Panc1 (cell line): ENCODE data around the gene SPNS3. TPM values are rescaled to one million over a fixed set of nuclear protein-coding genes. Genes with fewer than 3 reads are reported as not detected.

ENCODE experiments used
- ATAC-seq: fragments of 200-7000 bp; cut with Tn5 transposase; 2 replicates; pipeline ENCODE4 v1.9.1; 2020; ENCODE audit warnings: mild to moderate bottlenecking, moderate library complexity
- BruUV-seq: library from RNA; stranded (reverse); fragments of 400-500 nt; replicated peaks from 2 replicates; lab custom pipeline; 2021; lab: Mats Ljungman, UMichigan
- CTCF ChIA-PET: fragments of 300-600 bp; sonication (Branson Sonifier 250); formaldehyde crosslinking; loops from one replicate; lab custom pipeline; 2022; ENCODE audit warnings: antibody characterized with exemption; lab: Charles Lee
- POLR2A ChIA-PET: fragments of 300-600 bp; sonication (Branson Sonifier 250); formaldehyde crosslinking; loops from one replicate; lab custom pipeline; 2022; ENCODE audit warnings: antibody characterized with exemption; lab: Charles Lee
- DNase-seq: peaks from one replicate; pipeline ENCODE4 v3.0.0-alpha.2; 2010; ENCODE audit warnings: low read depth, low spot score
- H3K27ac ChIP-seq: 2 replicates; pipeline ENCODE4 v1.5.1; 2011; ENCODE audit warnings: mild to moderate bottlenecking, low read length, inconsistent platforms
- H3K27me3 ChIP-seq: fragments of 200-500 bp; sonication (Bioruptor generic); 2 replicates; pipeline ENCODE4 v1.6.0; 2014; ENCODE audit warnings: low read length, inconsistent platforms; ENCODE audit not compliant: control insufficient read depth, insufficient read depth
- H3K36me3 ChIP-seq: fragments of 200-500 bp; sonication (Bioruptor generic); 2 replicates; pipeline ENCODE4 v1.5.1; 2014; ENCODE audit warnings: inconsistent platforms, mild to moderate bottlenecking, low read length, moderate library complexity; ENCODE audit not compliant: control insufficient read depth, insufficient read depth
- H3K4me1 ChIP-seq: 2 replicates; pipeline ENCODE4 v1.5.1; 2011; ENCODE audit warnings: inconsistent platforms, mild to moderate bottlenecking, low read length, moderate library complexity; ENCODE audit not compliant: control insufficient read depth, insufficient read depth
- H3K4me3 ChIP-seq, 2 experiments: 2 replicates each; pipeline ENCODE4 v1.5.1; 2011 to 2012; ENCODE audit warnings: low read depth in 2 of 2, low read length in 2 of 2, mild to moderate bottlenecking in 2 of 2, inconsistent platforms in 1 of 2, moderate library complexity in 1 of 2
- H3K9me3 ChIP-seq: fragments of 200-500 bp; sonication (Bioruptor generic); 2 replicates; pipeline ENCODE4 v1.5.1; 2014; ENCODE audit warnings: low read depth, mild to moderate bottlenecking, inconsistent platforms, low read length, moderate library complexity; ENCODE audit not compliant: control insufficient read depth, insufficient read depth
- CTCF ChIP-seq: fragments of 450-650 bp; IDR thresholded peaks from 2 replicates; pipeline ENCODE4 v1.5.1; 2017; ENCODE audit warnings: mild to moderate bottlenecking
- POLR2AphosphoS5 ChIP-seq: IDR thresholded peaks from 2 replicates; pipeline ENCODE4 v1.6.1; 2012; ENCODE audit warnings: mild to moderate bottlenecking, low read depth, low read length, moderate library complexity
- SIN3A ChIP-seq: IDR thresholded peaks from 2 replicates; pipeline ENCODE4 v1.6.1; 2012; ENCODE audit warnings: low read depth, mild to moderate bottlenecking, low read length, moderate library complexity, borderline replicate concordance; ENCODE audit not compliant: insufficient read depth
- TCF7L2 ChIP-seq: IDR thresholded peaks from 2 replicates; pipeline ENCODE4 v1.6.1; 2011; ENCODE audit warnings: mild to moderate bottlenecking, low read depth, low read length, inconsistent platforms
- in situ Hi-C: cut with HindIII; loops from 2 replicates; pipeline ENCODE4 v1.10.0; 2016; ENCODE audit warnings: low sequenced_read_pairs, low pct_unique_long_range_greater_than_20kb
- intact Hi-C: fragments of 100-400 bp; cut with micrococcal nuclease; formaldehyde crosslinking; loops from one replicate; pipeline ENCODE4 v1.10.0; 2022; ENCODE audit not compliant: unreplicated experiment
- total RNA-seq: library from RNA; stranded (reverse); gene quantifications from one replicate; pipeline ENCODE4 v1.2.1, GENCODE V29; 2021; ENCODE audit not compliant: unreplicated experiment
- TF ChIP-seq, protein P1 (sequence below), 2 experiments: IDR thresholded peaks; 2 replicates each; pipeline ENCODE4 v1.6.1; 2011 to 2012; ENCODE audit warnings: low read depth in 2 of 2, control low read depth in 1 of 2, low read length in 1 of 2, mild to moderate bottlenecking in 1 of 2, moderate library complexity in 1 of 2; ENCODE audit not compliant: insufficient read depth in 1 of 2

Gene SPNS3
- total RNA-seq, 1 experiment from 2014 or later, result 0.10 TPM

DNA sequence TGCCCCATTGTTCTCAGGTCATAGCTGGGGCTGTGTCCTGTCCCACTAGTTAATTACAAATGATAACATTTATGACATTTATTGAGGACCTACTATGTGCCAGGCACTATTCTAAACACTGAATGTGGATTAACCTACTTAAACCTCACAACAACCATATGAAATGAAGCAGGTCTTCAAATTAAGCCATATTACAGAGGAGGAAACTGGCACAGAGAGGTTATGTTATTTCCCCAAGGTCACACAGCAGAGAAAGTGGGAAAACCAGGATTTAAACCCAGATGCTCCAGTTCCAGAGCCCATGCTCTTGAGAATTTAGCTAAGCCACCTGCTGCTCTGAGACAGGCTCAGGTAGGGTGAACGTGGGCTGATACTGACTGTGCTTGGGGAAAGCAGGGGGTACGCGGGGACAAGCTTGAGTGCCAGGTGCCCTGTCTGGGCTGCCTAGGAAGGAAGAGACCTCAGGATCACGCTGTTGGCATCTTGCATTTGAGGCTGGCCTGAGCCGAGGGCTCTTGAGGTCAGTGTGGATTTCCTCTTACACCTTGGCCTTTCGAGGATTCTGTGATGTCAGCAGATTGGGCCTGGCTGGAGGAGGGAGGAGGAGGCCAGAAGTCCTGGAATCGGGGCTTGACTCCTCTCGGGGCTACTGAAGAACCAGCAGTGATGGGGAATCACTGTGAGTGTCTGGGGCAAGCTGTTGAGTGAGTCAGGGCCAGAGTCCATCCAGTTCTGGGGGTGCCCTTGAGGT lies 73.8 kb downstream of the SPNS3 start:
- ChIA-PET POLR2A (no interaction called here), CTCF (no interaction called here)
- ATAC-seq (no peak), DNase-seq (no peak)
- BruUV-seq, result no TSS peak
- H3K36me3 ChIP-seq, result no peaks in the 10 kb centered on the region
- no peaks in the 10 kb centered on the region for H3K4me1 ChIP-seq
- no peak overlapping the region for H3K27ac ChIP-seq
- intact Hi-C loops (no loop called here), in situ Hi-C loops (no loop called here)
- H3K9me3 ChIP-seq, result no peaks in the 10 kb centered on the region
- TF ChIP-seq CTCF, result no peak
- no peak for TF ChIP-seq SIN3A
- TF ChIP-seq, protein P1, sequence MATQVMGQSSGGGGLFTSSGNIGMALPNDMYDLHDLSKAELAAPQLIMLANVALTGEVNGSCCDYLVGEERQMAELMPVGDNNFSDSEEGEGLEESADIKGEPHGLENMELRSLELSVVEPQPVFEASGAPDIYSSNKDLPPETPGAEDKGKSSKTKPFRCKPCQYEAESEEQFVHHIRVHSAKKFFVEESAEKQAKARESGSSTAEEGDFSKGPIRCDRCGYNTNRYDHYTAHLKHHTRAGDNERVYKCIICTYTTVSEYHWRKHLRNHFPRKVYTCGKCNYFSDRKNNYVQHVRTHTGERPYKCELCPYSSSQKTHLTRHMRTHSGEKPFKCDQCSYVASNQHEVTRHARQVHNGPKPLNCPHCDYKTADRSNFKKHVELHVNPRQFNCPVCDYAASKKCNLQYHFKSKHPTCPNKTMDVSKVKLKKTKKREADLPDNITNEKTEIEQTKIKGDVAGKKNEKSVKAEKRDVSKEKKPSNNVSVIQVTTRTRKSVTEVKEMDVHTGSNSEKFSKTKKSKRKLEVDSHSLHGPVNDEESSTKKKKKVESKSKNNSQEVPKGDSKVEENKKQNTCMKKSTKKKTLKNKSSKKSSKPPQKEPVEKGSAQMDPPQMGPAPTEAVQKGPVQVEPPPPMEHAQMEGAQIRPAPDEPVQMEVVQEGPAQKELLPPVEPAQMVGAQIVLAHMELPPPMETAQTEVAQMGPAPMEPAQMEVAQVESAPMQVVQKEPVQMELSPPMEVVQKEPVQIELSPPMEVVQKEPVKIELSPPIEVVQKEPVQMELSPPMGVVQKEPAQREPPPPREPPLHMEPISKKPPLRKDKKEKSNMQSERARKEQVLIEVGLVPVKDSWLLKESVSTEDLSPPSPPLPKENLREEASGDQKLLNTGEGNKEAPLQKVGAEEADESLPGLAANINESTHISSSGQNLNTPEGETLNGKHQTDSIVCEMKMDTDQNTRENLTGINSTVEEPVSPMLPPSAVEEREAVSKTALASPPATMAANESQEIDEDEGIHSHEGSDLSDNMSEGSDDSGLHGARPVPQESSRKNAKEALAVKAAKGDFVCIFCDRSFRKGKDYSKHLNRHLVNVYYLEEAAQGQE (IDR thresholded peaks at IDR 0.05; ENCODE audit: insufficient read depth in 1 of 2, low read depth in 2 of 2, low read length in 1 of 2), result no peak
- TF ChIP-seq POLR2AphosphoS5, result no peak
- TF ChIP-seq TCF7L2, result no peak
- no peaks in the 10 kb centered on the region for H3K27me3 ChIP-seq
- H3K4me3 ChIP-seq, result no peak overlapping the region

DNA sequence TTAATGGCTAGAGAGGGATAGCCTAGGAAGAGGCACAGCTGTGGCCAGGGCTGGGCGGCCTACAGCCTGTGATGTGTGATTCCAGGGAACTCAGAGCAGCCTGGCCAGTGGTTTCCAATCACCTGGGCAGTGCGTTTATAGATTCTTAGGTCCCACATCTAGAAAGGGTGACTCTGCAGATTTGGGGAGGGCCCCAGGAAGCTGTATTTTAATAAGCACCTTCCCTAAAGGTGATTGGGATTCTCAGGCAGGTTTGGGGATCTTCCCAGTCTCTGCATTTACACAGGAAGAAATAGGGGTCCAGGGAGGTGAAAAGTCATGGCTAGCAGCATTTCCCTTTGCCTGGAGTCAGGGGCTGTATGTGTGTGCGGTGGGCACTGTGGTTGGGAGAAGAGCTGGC lies 74.5 kb downstream of the SPNS3 start:
- no TSS peak for BruUV-seq

More for the DNA sequence above, 74.5 kb downstream of the SPNS3 start:
- intact Hi-C loops, result no loop called here
- Histone ChIP-seq H3K27ac (no peak overlapping the region), H3K27me3 (no peaks in the 10 kb centered on the region), H3K4me1 (no peaks in the 10 kb centered on the region), H3K36me3 (no peaks in the 10 kb centered on the region), H3K9me3 (no peaks in the 10 kb centered on the region), H3K4me3 (no peak overlapping the region)
- in situ Hi-C loops, result no loop called here
- TF ChIP-seq TCF7L2, result no peak
- TF ChIP-seq, protein P1 (IDR thresholded peaks at IDR 0.05; ENCODE audit: insufficient read depth in 1 of 2, low read depth in 2 of 2, low read length in 1 of 2), result no peak
- no peak for TF ChIP-seq CTCF
- no peak for TF ChIP-seq POLR2AphosphoS5
- TF ChIP-seq SIN3A, result no peak
- ATAC-seq, result no peak
- CTCF ChIA-PET, result no interaction called here
- DNase-seq, result no peak
- POLR2A ChIA-PET, result interaction anchor here (0.6 kb wide), 1 partner anchor 275 kb away, joined by 3 read pairs; no protein-coding TSS in a partner anchor
